CD4-positive, CD25-positive, alpha-beta regulatory T cell (primary cell): Measurements from ENCODE around the gene TREML4. TPM values are rescaled to one million over a fixed set of nuclear protein-coding genes. Genes with fewer than 3 reads are reported as not detected.
"Not testable (repeated sequence)": the region's sequence is repeated elsewhere in the genome, so short reads cannot be mapped to it uniquely, and the experiment has no call there.

Experiments used
- ATAC-seq, 2 donors: fragments of 150-1000 bp; cut with Tn5 transposase; one replicate each; pipeline ENCODE4 v1.10.0; 2021; ENCODE audit warnings: low read depth in 2 of 2, moderate number of reproducible peaks in 2 of 2, moderate library complexity in 1 of 2
- DNase-seq, 3 donors: peaks; one replicate each; pipeline versions ENCODE4 v3.0.0 to v3.0.0-alpha.2; 2012 to 2022; ENCODE audit warnings: mixed read lengths in 1 of 3
- H3K27ac ChIP-seq: one replicate; pipeline ENCODE4 v1.7.0; 2013; ENCODE audit warnings: mild to moderate bottlenecking, low read length; ENCODE audit not compliant: insufficient read depth, poor library complexity, severe bottlenecking
- H3K27me3 ChIP-seq: one replicate; pipeline ENCODE4 v1.7.0; 2013; ENCODE audit warnings: low read length; ENCODE audit not compliant: control insufficient read depth, insufficient read depth
- H3K36me3 ChIP-seq: one replicate; pipeline ENCODE4 v1.7.0; 2013; ENCODE audit warnings: mild to moderate bottlenecking, low read length, moderate library complexity; ENCODE audit not compliant: control insufficient read depth, insufficient read depth
- H3K4me1 ChIP-seq: 2 replicates; pipeline ENCODE4 v1.7.0; 2013; ENCODE audit warnings: mild to moderate bottlenecking, low read length; ENCODE audit not compliant: insufficient read depth, control insufficient read depth, poor library complexity, severe bottlenecking
- H3K4me3 ChIP-seq: one replicate; pipeline ENCODE4 v1.7.0; 2013; ENCODE audit warnings: low read depth, mild to moderate bottlenecking, low read length, moderate library complexity
- H3K9me3 ChIP-seq, 2 experiments: 1 replicate in 1 of 2; 2 replicates in 1 of 2; pipeline ENCODE4 v1.7.0; 2013; ENCODE audit warnings: low read length in 2 of 2, mild to moderate bottlenecking in 1 of 2, moderate library complexity in 1 of 2; ENCODE audit not compliant: control insufficient read depth in 2 of 2
- H3K27ac Mint-ChIP-seq, 3 donors: one replicate each; pipeline ENCODE4 v1.8.0; 2020 to 2022; ENCODE audit warnings: mild to moderate bottlenecking in 3 of 3, mixed read lengths in 3 of 3, moderate library complexity in 2 of 3
- H3K27me3 Mint-ChIP-seq: one replicate; pipeline ENCODE4 v1.8.0; 2022; ENCODE audit warnings: mild to moderate bottlenecking, mixed read lengths
- H3K36me3 Mint-ChIP-seq: one replicate; pipeline ENCODE4 v1.8.0; 2020; ENCODE audit warnings: mixed read lengths
- H3K4me1 Mint-ChIP-seq, 4 donors: one replicate each; pipeline ENCODE4 v1.8.0; 2020 to 2022; ENCODE audit warnings: mixed read lengths in 4 of 4, mild to moderate bottlenecking in 1 of 4
- H3K4me3 Mint-ChIP-seq, 4 donors: one replicate each; pipeline ENCODE4 v1.8.0; 2020 to 2022; ENCODE audit warnings: mild to moderate bottlenecking in 4 of 4, mixed read lengths in 4 of 4, moderate library complexity in 3 of 4
- H3K9me3 Mint-ChIP-seq, 7 donors: one replicate each; pipeline ENCODE4 v1.8.0; 2020 to 2022; ENCODE audit warnings: mixed read lengths in 7 of 7, mild to moderate bottlenecking in 3 of 7, moderate library complexity in 2 of 7
- polyA plus RNA-seq, 4 donors: library from polyadenylated mRNA; unstranded; fragments of 300-500 nt; fragmentation: Illumina TruSeq; gene quantifications; one replicate each; pipeline ENCODE4 v1.2.3, GENCODE V29; 2021
- total RNA-seq: library from RNA; stranded (reverse); gene quantifications from one replicate; pipeline ENCODE4 v1.2.3, GENCODE V29; 2022

Gene TREML4
- total and polyA plus RNA-seq, 5 donors from 2014 or later = not detected

DNA sequence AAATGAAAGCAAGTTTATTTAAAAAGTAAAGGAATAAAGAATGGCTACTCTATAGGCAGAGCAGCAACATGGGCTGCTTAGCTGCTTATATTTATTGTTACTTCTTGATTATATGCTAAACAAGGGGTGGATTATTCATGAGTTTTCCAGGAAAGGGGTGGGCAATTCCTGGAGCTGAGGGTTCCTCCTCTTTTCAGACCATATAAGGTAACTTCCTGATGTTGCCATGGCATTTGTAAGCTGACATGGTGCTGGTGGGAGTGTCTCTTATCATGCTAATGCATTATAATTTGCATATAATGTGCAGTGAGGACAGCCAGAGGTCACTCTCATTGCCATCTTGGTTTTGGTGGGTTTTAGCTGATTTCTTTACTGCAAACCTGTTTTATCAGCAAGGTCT lies 39.1 kb upstream of the TREML4 start:
- not testable (repeated sequence) for ATAC-seq, H3K27me3 Mint-ChIP-seq, H3K36me3 ChIP-seq, H3K4me1 ChIP-seq, H3K27me3 ChIP-seq, H3K36me3 Mint-ChIP-seq, H3K4me3 Mint-ChIP-seq, H3K27ac ChIP-seq, H3K9me3 Mint-ChIP-seq, H3K4me3 ChIP-seq, H3K27ac Mint-ChIP-seq
- H3K9me3 ChIP-seq = peaks cover 2 to 12% of the 10 kb centered on the region in 2 experiments
- peak in 1 of 3 donors; percentile 39 for DNase-seq
- peaks cover 0 to 37% (median 18%) of the 10 kb centered on the region in 4 donors for H3K4me1 Mint-ChIP-seq

DNA sequence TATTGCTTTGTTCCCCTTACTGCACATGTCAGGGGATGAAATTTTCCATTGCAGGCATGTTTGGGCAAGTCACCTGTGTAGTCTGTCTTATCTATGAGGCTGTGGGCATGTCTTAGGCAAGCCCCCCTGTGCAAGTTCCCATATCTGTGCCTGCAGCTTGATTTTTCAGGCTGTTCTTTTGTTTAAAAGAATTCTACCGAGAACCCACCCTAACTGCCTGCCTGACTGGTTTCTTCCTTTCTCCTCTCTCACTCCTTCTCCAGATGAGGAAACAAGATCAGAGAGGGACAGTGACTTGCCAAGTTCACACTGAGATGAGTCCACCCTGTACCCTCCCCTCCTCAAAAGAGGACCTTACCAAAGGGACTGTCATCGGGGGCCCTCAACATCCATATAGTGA lies 38.2 kb upstream of the TREML4 start:
- Mint-ChIP-seq H3K27me3 (peaks cover 8% of the 10 kb centered on the region), H3K4me3 (no peak overlapping the region), H3K27ac (no peak overlapping the region), H3K9me3 (peaks cover 0 to 8% (median 0%) of the 10 kb centered on the region in 7 donors), H3K36me3 (peaks cover 8% of the 10 kb centered on the region), H3K4me1 (peaks cover 0 to 45% (median 21%) of the 10 kb centered on the region in 4 donors)
- Histone ChIP-seq H3K4me1 (no peaks in the 10 kb centered on the region), H3K9me3 (peaks cover 2 to 12% of the 10 kb centered on the region in 2 experiments), H3K27me3 (no peaks in the 10 kb centered on the region), H3K4me3 (no peak overlapping the region), H3K36me3 (no peaks in the 10 kb centered on the region), H3K27ac (no peak overlapping the region)
- ATAC-seq = no peak
- DNase-seq = no peak

DNA sequence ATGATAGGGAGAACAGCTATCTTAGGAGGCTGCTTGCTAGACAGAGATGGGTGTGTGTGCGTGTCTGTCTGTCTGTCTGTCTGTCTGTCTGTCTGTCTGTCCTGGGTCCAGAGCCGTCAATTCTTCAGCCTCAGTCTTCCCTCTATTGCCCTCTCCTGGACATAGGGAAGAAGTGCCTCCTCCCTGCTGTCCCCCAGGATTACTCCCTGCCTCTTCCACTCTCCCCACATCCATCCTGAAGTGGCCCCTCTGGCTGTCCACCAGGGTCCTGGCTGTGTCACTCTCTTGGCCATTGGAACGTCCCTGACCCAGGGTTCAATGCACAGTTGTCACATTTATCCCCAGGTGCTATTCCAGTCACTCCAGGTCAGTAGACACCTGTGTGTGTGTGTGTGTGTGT lies 37.4 kb upstream of the TREML4 start:
- Histone ChIP-seq H3K9me3 (peaks cover 2 to 12% of the 10 kb centered on the region in 2 experiments), H3K4me3 (no peak overlapping the region), H3K4me1 (no peaks in the 10 kb centered on the region), H3K36me3 (no peaks in the 10 kb centered on the region), H3K27ac (no peak overlapping the region), H3K27me3 (no peaks in the 10 kb centered on the region)
- peaks cover 0 to 8% (median 0%) of the 10 kb centered on the region in 7 donors for H3K9me3 Mint-ChIP-seq
- ATAC-seq (no peak), DNase-seq (no peak)
- peaks cover 0 to 46% (median 25%) of the 10 kb centered on the region in 4 donors for H3K4me1 Mint-ChIP-seq
- peaks cover 8% of the 10 kb centered on the region for H3K27me3 Mint-ChIP-seq
- H3K36me3 Mint-ChIP-seq = peaks cover 10% of the 10 kb centered on the region
- no peak overlapping the region for H3K4me3 Mint-ChIP-seq
- no peak overlapping the region for H3K27ac Mint-ChIP-seq

- no peaks in the 10 kb centered on the region for H3K4me1 ChIP-seq
- DNase-seq (peak in 1 of 3 donors; percentile 56), ATAC-seq (peak; percentile 15 to 57)
- H3K9me3 ChIP-seq = peaks cover 2 to 12% of the 10 kb centered on the region in 2 experiments
- peaks cover 8% of the 10 kb centered on the region for H3K27me3 Mint-ChIP-seq
- H3K36me3 Mint-ChIP-seq = peaks cover 13% of the 10 kb centered on the region
- H3K27me3 ChIP-seq = no peaks in the 10 kb centered on the region
- peak overlapping the region in 1 of 3 donors; percentile 69 for H3K27ac Mint-ChIP-seq
- peaks cover 0 to 51% (median 26%) of the 10 kb centered on the region in 4 donors for H3K4me1 Mint-ChIP-seq
- H3K9me3 Mint-ChIP-seq = peaks cover 0 to 8% (median 0%) of the 10 kb centered on the region in 7 donors
- H3K4me3 ChIP-seq = no peak overlapping the region
- H3K4me3 Mint-ChIP-seq = peak overlapping the region in 1 of 4 donors; percentile 47
- no peaks in the 10 kb centered on the region for H3K36me3 ChIP-seq
- H3K27ac ChIP-seq = no peak overlapping the region
Measured at GRCh38 chr6:41191569-41191968, 36.6 kb upstream of the TREML4 start.

GRCh38 chr6:41193171-41193734 lies 34.9 kb upstream of the TREML4 start:
- Histone ChIP-seq H3K27me3 (no peaks in the 10 kb centered on the region), H3K36me3 (no peaks in the 10 kb centered on the region), H3K4me3 (no peak overlapping the region), H3K4me1 (no peaks in the 10 kb centered on the region), H3K27ac (no peak overlapping the region), H3K9me3 (peaks cover 2 to 12% of the 10 kb centered on the region in 2 experiments)
- DNase-seq = no peak
- H3K36me3 Mint-ChIP-seq = peaks cover 17% of the 10 kb centered on the region
- peaks cover 0 to 64% (median 30%) of the 10 kb centered on the region in 4 donors for H3K4me1 Mint-ChIP-seq
- peaks cover 0 to 8% (median 0%) of the 10 kb centered on the region in 7 donors for H3K9me3 Mint-ChIP-seq
- no peak overlapping the region for H3K4me3 Mint-ChIP-seq
- ATAC-seq = peak in 1 of 2 donors; percentile 17
- H3K27me3 Mint-ChIP-seq = peaks cover 5% of the 10 kb centered on the region
- peak overlapping the region; percentile 35 to 84 (median 63) for H3K27ac Mint-ChIP-seq

GRCh38 chr6:41193884-41194283 lies 34.3 kb upstream of the TREML4 start:
- peaks cover 0 to 64% (median 27%) of the 10 kb centered on the region in 4 donors for H3K4me1 Mint-ChIP-seq
- peaks cover 2 to 12% of the 10 kb centered on the region in 2 experiments for H3K9me3 ChIP-seq
- peaks cover 17% of the 10 kb centered on the region for H3K36me3 Mint-ChIP-seq
- H3K4me3 ChIP-seq = no peak overlapping the region
- H3K27ac Mint-ChIP-seq = peak overlapping the region in 1 of 3 donors; percentile 20
- H3K9me3 Mint-ChIP-seq = peaks cover 0 to 8% (median 0%) of the 10 kb centered on the region in 7 donors
- no peak overlapping the region for H3K4me3 Mint-ChIP-seq
- H3K4me1 ChIP-seq = peaks cover 5% of the 10 kb centered on the region
- H3K27me3 Mint-ChIP-seq = peaks cover 5% of the 10 kb centered on the region
- ATAC-seq = no peak
- DNase-seq = no peak
- no peaks in the 10 kb centered on the region for H3K36me3 ChIP-seq
- no peaks in the 10 kb centered on the region for H3K27me3 ChIP-seq
- H3K27ac ChIP-seq = no peak overlapping the region

GRCh38 chr6:41194386-41194785 lies 33.8 kb upstream of the TREML4 start:
- DNase-seq (no peak), ATAC-seq (no peak)
- Histone ChIP-seq H3K36me3 (no peaks in the 10 kb centered on the region), H3K4me3 (no peak overlapping the region), H3K27ac (no peak overlapping the region), H3K9me3 (peaks cover 2 to 12% of the 10 kb centered on the region in 2 experiments), H3K27me3 (no peaks in the 10 kb centered on the region), H3K4me1 (peaks cover 10% of the 10 kb centered on the region)
- Mint-ChIP-seq H3K9me3 (peaks cover 0 to 7% (median 0%) of the 10 kb centered on the region in 7 donors), H3K4me3 (no peak overlapping the region), H3K27ac (peak overlapping the region in 2 of 3 donors; percentile 62 to 79), H3K36me3 (peaks cover 17% of the 10 kb centered on the region), H3K27me3 (peaks cover 5% of the 10 kb centered on the region), H3K4me1 (peaks cover 0 to 69% (median 32%) of the 10 kb centered on the region in 4 donors)

GRCh38 chr6:41197234-41197633 lies 30.9 kb upstream of the TREML4 start:
- Histone ChIP-seq H3K27me3 (no peaks in the 10 kb centered on the region), H3K9me3 (no peaks in the 10 kb centered on the region), H3K4me1 (peaks cover 39% of the 10 kb centered on the region), H3K4me3 (no peak overlapping the region), H3K27ac (no peak overlapping the region), H3K36me3 (no peaks in the 10 kb centered on the region)
- Mint-ChIP-seq H3K27me3 (peaks cover 5% of the 10 kb centered on the region), H3K4me3 (no peak overlapping the region), H3K4me1 (peaks cover 5 to 90% (median 57%) of the 10 kb centered on the region in 4 donors), H3K27ac (peak overlapping the region in 2 of 3 donors; percentile 85 to 99), H3K36me3 (peaks cover 17% of the 10 kb centered on the region), H3K9me3 (no peaks in the 10 kb centered on the region)
- DNase-seq = no peak
- ATAC-seq = no peak
